MG63 (cell line): Measurements from ENCODE around the gene ATP13A3. TPM values are rescaled to one million over a fixed set of nuclear protein-coding genes. Genes with fewer than 3 reads are reported as not detected.

Experiments
- DNase-seq: peaks from one replicate; pipeline ENCODE4 v3.0.0-alpha.2; 2020
- H3K27me3 ChIP-seq: fragments of 250-450 bp; sonication (Bioruptor Pico); 2 replicates; pipeline ENCODE4 v1.5.1; 2020; ENCODE audit warnings: mild to moderate bottlenecking, moderate library complexity
- H3K36me3 ChIP-seq: fragments of 250-450 bp; sonication (Bioruptor Pico); 2 replicates; pipeline ENCODE4 v1.5.1; 2020; ENCODE audit warnings: mild to moderate bottlenecking, moderate library complexity
- H3K4me3 ChIP-seq: fragments of 250-450 bp; sonication (Bioruptor Pico); 2 replicates; pipeline ENCODE4 v1.5.1; 2020; ENCODE audit warnings: mild to moderate bottlenecking, moderate library complexity
- H3K9me3 ChIP-seq: fragments of 250-450 bp; sonication (Bioruptor Pico); 2 replicates; pipeline ENCODE4 v1.5.1; 2020; ENCODE audit warnings: mild to moderate bottlenecking, moderate library complexity
- total RNA-seq: library from RNA; depleted of rRNA; stranded (reverse); fragments of >200 nt; shearing (Covaris generic); gene quantifications from 2 replicates; pipeline ENCODE4 v1.2.3, GENCODE V29; 2014; ENCODE audit warnings: low replicate concordance

The ATP13A3 gene
- total RNA-seq, 1 experiment from 2014 or later, result 76.9 TPM

GRCh38 chr3:194466761-194467356 lies 19.9 kb downstream of the ATP13A3 start:
- peaks cover 15% of the 10 kb centered on the region; the same call in 1 of the 2 replicates for H3K36me3 ChIP-seq
- H3K9me3 ChIP-seq, result peaks cover 2% of the 10 kb centered on the region; the same call in 1 of the 2 replicates
- H3K4me3 ChIP-seq, result no peak overlapping the region
- DNase-seq, result peak; percentile 24
- H3K27me3 ChIP-seq, result no peaks in the 10 kb centered on the region

- no peak for DNase-seq
- no peak overlapping the region for H3K4me3 ChIP-seq
Observed at GRCh38 chr3:194465920-194466570, 20.8 kb downstream of the ATP13A3 start.

GRCh38 chr3:194465246-194465645 lies 21.6 kb downstream of the ATP13A3 start:
- H3K36me3 ChIP-seq, result peaks cover 27% of the 10 kb centered on the region
- no peak for DNase-seq
- H3K4me3 ChIP-seq, result no peak overlapping the region
- no peaks in the 10 kb centered on the region for H3K27me3 ChIP-seq
- peaks cover 2% of the 10 kb centered on the region; the same call in 1 of the 2 replicates for H3K9me3 ChIP-seq

More at GRCh38 chr3:194465920-194466570, 20.8 kb downstream of the ATP13A3 start:
- peaks cover 2% of the 10 kb centered on the region; the same call in 1 of the 2 replicates for H3K9me3 ChIP-seq
- no peaks in the 10 kb centered on the region for H3K27me3 ChIP-seq
- peaks cover 19% of the 10 kb centered on the region for H3K36me3 ChIP-seq

- DNase-seq, result no peak
- Histone ChIP-seq H3K9me3 (peaks cover 2% of the 10 kb centered on the region; the same call in 1 of the 2 replicates), H3K4me3 (no peak overlapping the region), H3K27me3 (no peaks in the 10 kb centered on the region), H3K36me3 (peaks cover 31% of the 10 kb centered on the region)
Observed at GRCh38 chr3:194464692-194465091, 22.1 kb downstream of the ATP13A3 start.

GRCh38 chr3:194462936-194463335 lies 23.9 kb downstream of the ATP13A3 start:
- Histone ChIP-seq H3K9me3 (peaks cover 2% of the 10 kb centered on the region; the same call in 1 of the 2 replicates), H3K27me3 (no peaks in the 10 kb centered on the region), H3K4me3 (no peak overlapping the region), H3K36me3 (peaks cover 46% of the 10 kb centered on the region)
- peak; percentile 47 for DNase-seq

- Histone ChIP-seq H3K4me3 (no peak overlapping the region), H3K9me3 (peaks cover 2% of the 10 kb centered on the region; the same call in 1 of the 2 replicates), H3K27me3 (no peaks in the 10 kb centered on the region), H3K36me3 (peaks cover 63% of the 10 kb centered on the region)
- DNase-seq, result no peak
Observed at GRCh38 chr3:194460566-194460965, 26.2 kb downstream of the ATP13A3 start.

- peaks cover 75% of the 10 kb centered on the region for H3K36me3 ChIP-seq
- no peaks in the 10 kb centered on the region for H3K27me3 ChIP-seq
- no peak for DNase-seq
- no peak overlapping the region for H3K4me3 ChIP-seq
- H3K9me3 ChIP-seq, result peaks cover 2% of the 10 kb centered on the region; the same call in 1 of the 2 replicates
Observed at GRCh38 chr3:194458131-194458530, 28.7 kb downstream of the ATP13A3 start.

GRCh38 chr3:194455481-194455880 lies 31.3 kb downstream of the ATP13A3 start:
- no peak overlapping the region for H3K4me3 ChIP-seq
- no peaks in the 10 kb centered on the region for H3K9me3 ChIP-seq
- H3K36me3 ChIP-seq, result peaks cover 84% of the 10 kb centered on the region
- no peaks in the 10 kb centered on the region for H3K27me3 ChIP-seq
- DNase-seq, result no peak

- H3K27me3 ChIP-seq, result no peaks in the 10 kb centered on the region
- DNase-seq, result no peak
- H3K4me3 ChIP-seq, result no peak overlapping the region
- H3K9me3 ChIP-seq, result no peaks in the 10 kb centered on the region
- peaks cover 95% of the 10 kb centered on the region for H3K36me3 ChIP-seq
Observed at GRCh38 chr3:194450341-194450740, 36.5 kb downstream of the ATP13A3 start.

- H3K4me3 ChIP-seq, result no peak overlapping the region
- peaks cover 95% of the 10 kb centered on the region for H3K36me3 ChIP-seq
- DNase-seq, result no peak
- no peaks in the 10 kb centered on the region for H3K27me3 ChIP-seq
- H3K9me3 ChIP-seq, result no peaks in the 10 kb centered on the region
Observed at GRCh38 chr3:194449913-194450312, 36.9 kb downstream of the ATP13A3 start.

- Histone ChIP-seq H3K36me3 (peaks cover 98% of the 10 kb centered on the region), H3K9me3 (no peaks in the 10 kb centered on the region)
Observed at GRCh38 chr3:194447657-194448056, 39.1 kb downstream of the ATP13A3 start.

GRCh38 chr3:194447161-194447560 lies 39.6 kb downstream of the ATP13A3 start:
- H3K36me3 ChIP-seq, result peaks cover 98% of the 10 kb centered on the region
- DNase-seq, result no peak

More at GRCh38 chr3:194447657-194448056, 39.1 kb downstream of the ATP13A3 start:
- Histone ChIP-seq H3K27me3 (no peaks in the 10 kb centered on the region), H3K4me3 (no peak overlapping the region)
- DNase-seq, result no peak

GRCh38 chr3:194446754-194447153 lies 40.0 kb downstream of the ATP13A3 start:
- H3K36me3 ChIP-seq, result peaks cover 98% of the 10 kb centered on the region
- no peak overlapping the region for H3K4me3 ChIP-seq
- no peak for DNase-seq
- no peaks in the 10 kb centered on the region for H3K27me3 ChIP-seq
- H3K9me3 ChIP-seq, result no peaks in the 10 kb centered on the region

More at GRCh38 chr3:194447161-194447560, 39.6 kb downstream of the ATP13A3 start:
- Histone ChIP-seq H3K9me3 (no peaks in the 10 kb centered on the region), H3K27me3 (no peaks in the 10 kb centered on the region), H3K4me3 (no peak overlapping the region)

GRCh38 chr3:194446172-194446571 lies 40.6 kb downstream of the ATP13A3 start:
- DNase-seq, result no peak
- no peaks in the 10 kb centered on the region for H3K27me3 ChIP-seq
- no peaks in the 10 kb centered on the region for H3K9me3 ChIP-seq
- no peak overlapping the region for H3K4me3 ChIP-seq
- peaks cover 98% of the 10 kb centered on the region for H3K36me3 ChIP-seq

GRCh38 chr3:194443901-194444300 lies 42.9 kb downstream of the ATP13A3 start:
- no peaks in the 10 kb centered on the region for H3K27me3 ChIP-seq
- H3K4me3 ChIP-seq, result no peak overlapping the region
- no peaks in the 10 kb centered on the region for H3K9me3 ChIP-seq
- DNase-seq, result no peak
- peaks cover 98% of the 10 kb centered on the region for H3K36me3 ChIP-seq

GRCh38 chr3:194440756-194441155 lies 46.0 kb downstream of the ATP13A3 start:
- no peak for DNase-seq
- Histone ChIP-seq H3K36me3 (peaks cover 97% of the 10 kb centered on the region), H3K9me3 (no peaks in the 10 kb centered on the region), H3K4me3 (no peak overlapping the region), H3K27me3 (no peaks in the 10 kb centered on the region)

- no peak for DNase-seq
- no peaks in the 10 kb centered on the region for H3K9me3 ChIP-seq
- H3K36me3 ChIP-seq, result peaks cover 97% of the 10 kb centered on the region
- no peaks in the 10 kb centered on the region for H3K27me3 ChIP-seq
- H3K4me3 ChIP-seq, result no peak overlapping the region
Observed at GRCh38 chr3:194439881-194440550, 46.8 kb downstream of the ATP13A3 start.
